ENCODE data around the gene NR3C2. TPM values are rescaled to one million over a fixed set of nuclear protein-coding genes. Genes with fewer than 3 reads are reported as not detected.

NR3C2 gene
- total RNA-seq, 1 donor from 2014 or later: 2.5 TPM

- no peak overlapping the region for H3K9ac ChIP-seq (ENCODE audit: low read length)
- H3K4me3 ChIP-seq (ENCODE audit: insufficient read depth, low read depth, low read length): no peak overlapping the region
- H4K20me1 ChIP-seq (ENCODE audit: insufficient read depth, low read length): no peaks in the 10 kb centered on the region
- no peak overlapping the region for H3K27ac Mint-ChIP-seq (ENCODE audit: unreplicated experiment)
- no peaks in the 10 kb centered on the region for H3K36me3 ChIP-seq (ENCODE audit: insufficient read depth, low read length)
- H3K27me3 Mint-ChIP-seq (ENCODE audit: low read depth, unreplicated experiment): no peaks in the 10 kb centered on the region
- no peaks in the 10 kb centered on the region for H3K79me2 ChIP-seq (ENCODE audit: insufficient read depth, low read length)
- no peaks in the 10 kb centered on the region for H3K9me3 ChIP-seq (ENCODE audit: insufficient read depth, low read depth, low read length)
- H3K36me3 Mint-ChIP-seq (ENCODE audit: low read depth, unreplicated experiment): no peaks in the 10 kb centered on the region
- no peaks in the 10 kb centered on the region for H3K4me1 Mint-ChIP-seq (ENCODE audit: low read depth, unreplicated experiment)
- H3K27ac ChIP-seq (ENCODE audit: low read depth, low read length): no peak overlapping the region
- no peak overlapping the region for H3K4me2 ChIP-seq (ENCODE audit: low read length)
- DNase-seq (ENCODE audit: low read depth) (no peak), FAIRE-seq (no peak)
- H3K9me3 Mint-ChIP-seq (ENCODE audit: unreplicated experiment): peaks cover 3% of the 10 kb centered on the region
- TF ChIP-seq EZH2 (IDR thresholded peaks at IDR 0.05; ENCODE audit: insufficient read depth, low read length): no peak
- TF ChIP-seq, protein P1, sequence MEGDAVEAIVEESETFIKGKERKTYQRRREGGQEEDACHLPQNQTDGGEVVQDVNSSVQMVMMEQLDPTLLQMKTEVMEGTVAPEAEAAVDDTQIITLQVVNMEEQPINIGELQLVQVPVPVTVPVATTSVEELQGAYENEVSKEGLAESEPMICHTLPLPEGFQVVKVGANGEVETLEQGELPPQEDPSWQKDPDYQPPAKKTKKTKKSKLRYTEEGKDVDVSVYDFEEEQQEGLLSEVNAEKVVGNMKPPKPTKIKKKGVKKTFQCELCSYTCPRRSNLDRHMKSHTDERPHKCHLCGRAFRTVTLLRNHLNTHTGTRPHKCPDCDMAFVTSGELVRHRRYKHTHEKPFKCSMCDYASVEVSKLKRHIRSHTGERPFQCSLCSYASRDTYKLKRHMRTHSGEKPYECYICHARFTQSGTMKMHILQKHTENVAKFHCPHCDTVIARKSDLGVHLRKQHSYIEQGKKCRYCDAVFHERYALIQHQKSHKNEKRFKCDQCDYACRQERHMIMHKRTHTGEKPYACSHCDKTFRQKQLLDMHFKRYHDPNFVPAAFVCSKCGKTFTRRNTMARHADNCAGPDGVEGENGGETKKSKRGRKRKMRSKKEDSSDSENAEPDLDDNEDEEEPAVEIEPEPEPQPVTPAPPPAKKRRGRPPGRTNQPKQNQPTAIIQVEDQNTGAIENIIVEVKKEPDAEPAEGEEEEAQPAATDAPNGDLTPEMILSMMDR (IDR thresholded peaks at IDR 0.05; ENCODE audit: insufficient read depth, low read depth, low read length): no peak
- H2AFZ ChIP-seq (ENCODE audit: low read depth, low read length): no peak overlapping the region
- no peaks in the 10 kb centered on the region for H3K4me1 ChIP-seq (ENCODE audit: insufficient read depth, low read length)
- no peak overlapping the region for H3K4me3 Mint-ChIP-seq (ENCODE audit: unreplicated experiment)
- H3K27me3 ChIP-seq (ENCODE audit: insufficient read depth, low read length): no peaks in the 10 kb centered on the region
Observed at GRCh38 chr4:148477276-148477675, 35.1 kb upstream of the NR3C2 start.

DNA sequence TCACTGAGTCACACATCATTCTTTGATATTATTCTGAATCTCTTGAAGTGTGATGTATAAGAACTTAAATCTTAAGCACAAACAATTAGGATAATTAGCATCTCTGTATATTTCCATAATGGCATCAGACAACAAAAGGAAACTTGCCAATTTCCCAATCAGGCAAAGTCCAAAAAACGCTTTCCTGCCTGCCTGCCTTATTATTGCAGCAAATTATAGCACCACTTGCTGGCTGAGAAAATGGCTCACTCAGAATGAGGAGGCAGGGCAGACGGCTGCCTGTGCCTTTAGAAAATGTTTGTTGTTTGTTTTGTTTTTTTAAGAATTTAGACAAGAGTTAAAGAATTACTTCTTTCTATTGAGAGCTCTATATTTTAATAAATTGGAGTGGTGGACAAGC, 27.7 kb upstream of the NR3C2 start:
- Histone ChIP-seq H3K36me3 (ENCODE audit: insufficient read depth, low read length) (no peaks in the 10 kb centered on the region), H3K27ac (ENCODE audit: low read depth, low read length) (no peak overlapping the region), H3K4me2 (ENCODE audit: low read length) (no peak overlapping the region), H3K79me2 (ENCODE audit: insufficient read depth, low read length) (no peaks in the 10 kb centered on the region), H3K4me3 (ENCODE audit: insufficient read depth, low read depth, low read length) (no peak overlapping the region), H3K9me3 (ENCODE audit: insufficient read depth, low read depth, low read length) (no peaks in the 10 kb centered on the region), H3K4me1 (ENCODE audit: insufficient read depth, low read length) (no peaks in the 10 kb centered on the region), H3K9ac (ENCODE audit: low read length) (no peak overlapping the region), H2AFZ (ENCODE audit: low read depth, low read length) (no peak overlapping the region), H3K27me3 (ENCODE audit: insufficient read depth, low read length) (no peaks in the 10 kb centered on the region), H4K20me1 (ENCODE audit: insufficient read depth, low read length) (no peaks in the 10 kb centered on the region)
- no peaks in the 10 kb centered on the region for H3K27me3 Mint-ChIP-seq (ENCODE audit: low read depth, unreplicated experiment)
- no peaks in the 10 kb centered on the region for H3K36me3 Mint-ChIP-seq (ENCODE audit: low read depth, unreplicated experiment)
- H3K27ac Mint-ChIP-seq (ENCODE audit: unreplicated experiment): no peak overlapping the region
- no peak for DNase-seq (ENCODE audit: low read depth)
- H3K4me3 Mint-ChIP-seq (ENCODE audit: unreplicated experiment): no peak overlapping the region
- H3K9me3 Mint-ChIP-seq (ENCODE audit: unreplicated experiment): peaks cover 3% of the 10 kb centered on the region
- FAIRE-seq: no peak
- no peaks in the 10 kb centered on the region for H3K4me1 Mint-ChIP-seq (ENCODE audit: low read depth, unreplicated experiment)
- TF ChIP-seq, protein P1 (IDR thresholded peaks at IDR 0.05; ENCODE audit: insufficient read depth, low read depth, low read length): no peak
- no peak for TF ChIP-seq EZH2 (IDR thresholded peaks at IDR 0.05; ENCODE audit: insufficient read depth, low read length)

DNA sequence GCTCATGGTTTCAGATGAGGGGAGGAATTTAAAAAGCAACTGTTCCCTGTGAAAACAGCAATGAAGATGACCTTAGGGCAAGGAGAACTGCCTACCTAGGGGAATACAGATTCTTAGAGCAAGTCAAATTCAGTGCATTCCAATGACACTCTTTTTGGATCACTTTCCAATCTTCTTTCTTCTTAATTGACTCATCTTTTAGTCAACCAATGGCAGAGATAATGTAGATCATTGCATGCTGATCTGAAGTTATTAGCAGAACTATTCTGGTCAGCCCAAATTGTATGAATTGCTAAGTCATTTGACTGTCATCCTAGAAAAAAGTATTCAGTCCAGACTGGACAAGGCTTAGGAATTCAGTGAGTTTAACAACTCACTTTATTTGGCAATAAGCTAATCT, 12.6 kb upstream of the NR3C2 start:
- Mint-ChIP-seq H3K9me3 (ENCODE audit: unreplicated experiment) (no peaks in the 10 kb centered on the region), H3K27ac (ENCODE audit: unreplicated experiment) (no peak overlapping the region), H3K4me3 (ENCODE audit: unreplicated experiment) (no peak overlapping the region), H3K36me3 (ENCODE audit: low read depth, unreplicated experiment) (no peaks in the 10 kb centered on the region), H3K4me1 (ENCODE audit: low read depth, unreplicated experiment) (peaks cover 2% of the 10 kb centered on the region), H3K27me3 (ENCODE audit: low read depth, unreplicated experiment) (no peaks in the 10 kb centered on the region)
- H3K27ac ChIP-seq (ENCODE audit: low read depth, low read length): no peak overlapping the region
- no peaks in the 10 kb centered on the region for H3K9me3 ChIP-seq (ENCODE audit: insufficient read depth, low read depth, low read length)
- FAIRE-seq (no peak), DNase-seq (ENCODE audit: low read depth) (no peak)
- H3K4me3 ChIP-seq (ENCODE audit: insufficient read depth, low read depth, low read length): no peak overlapping the region
- H3K4me2 ChIP-seq (ENCODE audit: low read length): no peak overlapping the region
- TF ChIP-seq, protein P1 (IDR thresholded peaks at IDR 0.05; ENCODE audit: insufficient read depth, low read depth, low read length): no peak
- TF ChIP-seq EZH2 (IDR thresholded peaks at IDR 0.05; ENCODE audit: insufficient read depth, low read length): no peak
- H3K79me2 ChIP-seq (ENCODE audit: insufficient read depth, low read length): no peaks in the 10 kb centered on the region
- H3K4me1 ChIP-seq (ENCODE audit: insufficient read depth, low read length): no peaks in the 10 kb centered on the region
- no peak overlapping the region for H3K9ac ChIP-seq (ENCODE audit: low read length)
- H2AFZ ChIP-seq (ENCODE audit: low read depth, low read length): no peak overlapping the region
- H3K27me3 ChIP-seq (ENCODE audit: insufficient read depth, low read length): no peaks in the 10 kb centered on the region
- no peaks in the 10 kb centered on the region for H4K20me1 ChIP-seq (ENCODE audit: insufficient read depth, low read length)
- no peaks in the 10 kb centered on the region for H3K36me3 ChIP-seq (ENCODE audit: insufficient read depth, low read length)
